ENCODE data around the gene SMAD1.

Gene SMAD1

GRCh38 chr4:145490361-145490760 lies 8.7 kb downstream of the SMAD1 start:
- no peak for DNase-seq

- DNase-seq = no peak
These were observed 9.1 kb downstream of the SMAD1 start for GRCh38 chr4:145490796-145491195.

- DNase-seq = no peak
These were observed 10.7 kb downstream of the SMAD1 start for GRCh38 chr4:145492376-145492775.

GRCh38 chr4:145493166-145493565 lies 11.5 kb downstream of the SMAD1 start:
- DNase-seq = no peak

- DNase-seq = no peak
These were observed 13.1 kb downstream of the SMAD1 start for GRCh38 chr4:145494666-145495270.

GRCh38 chr4:145496292-145496691 lies 14.6 kb downstream of the SMAD1 start:
- no peak for DNase-seq

- no peak for DNase-seq
These were observed 15.8 kb downstream of the SMAD1 start for GRCh38 chr4:145497199-145498149.

- no peak for DNase-seq
These were observed 16.8 kb downstream of the SMAD1 start for GRCh38 chr4:145498430-145498829.

- no peak for DNase-seq
These were observed 19.5 kb downstream of the SMAD1 start for GRCh38 chr4:145501051-145501660.

- no peak for DNase-seq
These were observed 21.2 kb downstream of the SMAD1 start for GRCh38 chr4:145502809-145503208.

- no peak for DNase-seq
These were observed 21.9 kb downstream of the SMAD1 start for GRCh38 chr4:145503486-145504072.

GRCh38 chr4:145505995-145506394 lies 24.3 kb downstream of the SMAD1 start:
- DNase-seq = no peak

- DNase-seq = no peak
These were observed 26.0 kb downstream of the SMAD1 start for GRCh38 chr4:145507636-145508035.

GRCh38 chr4:145511913-145512522 lies 30.4 kb downstream of the SMAD1 start:
- no peak for DNase-seq

- no peak for DNase-seq
These were observed 31.5 kb downstream of the SMAD1 start for GRCh38 chr4:145513020-145513621.

- DNase-seq = no peak
These were observed 38.5 kb downstream of the SMAD1 start for GRCh38 chr4:145520172-145520571.

- no peak for DNase-seq
These were observed 39.6 kb downstream of the SMAD1 start for GRCh38 chr4:145521282-145521681.

GRCh38 chr4:145523117-145523516 lies 41.5 kb downstream of the SMAD1 start:
- DNase-seq = no peak

- no peak for DNase-seq
These were observed 42.9 kb downstream of the SMAD1 start for GRCh38 chr4:145524552-145524951.

- no peak for DNase-seq
These were observed 43.7 kb downstream of the SMAD1 start for GRCh38 chr4:145525291-145525740.

- DNase-seq = no peak
These were observed 46.1 kb downstream of the SMAD1 start for GRCh38 chr4:145527773-145528172.

GRCh38 chr4:145528601-145529000 lies 46.9 kb downstream of the SMAD1 start:
- no peak for DNase-seq
